Renal cortical epithelial cell (primary cell): Measurements from ENCODE around the gene PPP1CA. TPM values are rescaled to one million over a fixed set of nuclear protein-coding genes. Genes with fewer than 3 reads are reported as not detected.
"Not testable (repeated sequence)": the region's sequence is repeated elsewhere in the genome, so short reads cannot be mapped to it uniquely, and the experiment has no call there.

Experiments used
- DNase-seq: peaks from one replicate; pipeline ENCODE4 v3.0.0-alpha.2; 2011; ENCODE audit warnings: low read depth
- total RNA-seq: library from RNA; depleted of rRNA; stranded (reverse); fragments of >200 nt; gene quantifications from 2 replicates; pipeline ENCODE4 v1.2.3, GENCODE V29; 2014

PPP1CA gene
- total RNA-seq, 1 donor from 2014 or later, result 171 TPM

DNA sequence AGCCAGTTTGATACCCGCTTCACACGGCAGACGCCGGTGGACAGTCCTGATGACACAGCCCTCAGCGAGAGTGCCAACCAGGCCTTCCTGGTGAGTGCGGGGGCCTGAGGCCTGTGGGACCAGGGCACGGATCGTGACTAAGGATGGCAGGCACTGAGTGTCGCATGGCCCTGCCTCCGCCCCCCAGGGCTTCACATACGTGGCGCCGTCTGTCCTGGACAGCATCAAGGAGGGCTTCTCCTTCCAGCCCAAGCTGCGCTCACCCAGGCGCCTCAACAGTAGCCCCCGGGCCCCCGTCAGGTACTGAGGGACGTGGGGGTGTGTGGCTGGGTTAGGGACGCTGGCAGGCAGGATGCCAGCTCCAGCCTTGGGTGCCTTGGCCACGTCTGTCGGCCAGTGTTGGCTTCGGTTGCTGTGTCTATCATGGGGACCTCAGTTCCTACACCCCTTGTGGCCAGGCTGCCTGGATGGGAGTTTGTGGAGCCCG lies 32.8 kb upstream of the PPP1CA start:
- no peak for DNase-seq

DNA sequence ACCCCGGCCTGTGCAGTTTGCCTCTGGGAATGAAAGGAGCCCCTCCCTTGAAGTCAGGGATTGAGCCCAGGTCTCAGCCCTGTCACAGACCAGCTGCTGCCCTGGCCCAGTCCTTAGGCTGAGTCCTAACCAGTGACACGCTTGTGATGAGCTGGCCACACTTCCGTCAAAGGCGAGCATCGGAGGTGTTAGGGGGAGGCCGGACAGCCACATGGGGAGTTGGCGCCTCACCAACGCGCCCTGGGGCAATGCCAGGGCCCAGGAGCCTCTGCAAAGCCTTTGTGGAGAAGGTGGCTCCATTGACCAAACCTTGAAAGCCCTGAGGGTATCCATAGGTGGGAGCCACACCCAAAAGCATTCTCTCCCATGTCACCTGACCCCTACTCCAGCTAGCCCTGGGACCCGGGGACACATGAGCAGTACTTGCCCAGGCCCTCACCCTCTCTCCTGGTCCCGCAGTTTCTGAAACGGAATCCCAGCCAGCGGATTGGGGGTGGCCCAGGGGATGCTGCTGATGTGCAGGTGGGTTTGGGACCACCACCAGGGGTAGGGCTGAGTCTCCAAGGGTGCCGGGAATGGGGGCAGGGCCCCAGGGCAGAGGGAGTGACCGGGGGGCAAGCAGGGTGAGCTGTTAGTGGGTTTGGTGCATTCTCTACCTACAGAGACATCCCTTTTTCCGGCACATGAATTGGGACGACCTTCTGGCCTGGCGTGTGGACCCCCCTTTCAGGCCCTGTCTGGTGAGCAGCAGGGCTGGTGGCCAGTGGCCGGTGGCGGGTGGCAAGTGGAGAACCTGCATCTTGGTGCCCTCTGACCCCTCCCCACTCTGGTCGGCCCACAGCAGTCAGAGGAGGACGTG lies 32.1 kb upstream of the PPP1CA start:
- no peak for DNase-seq

DNA sequence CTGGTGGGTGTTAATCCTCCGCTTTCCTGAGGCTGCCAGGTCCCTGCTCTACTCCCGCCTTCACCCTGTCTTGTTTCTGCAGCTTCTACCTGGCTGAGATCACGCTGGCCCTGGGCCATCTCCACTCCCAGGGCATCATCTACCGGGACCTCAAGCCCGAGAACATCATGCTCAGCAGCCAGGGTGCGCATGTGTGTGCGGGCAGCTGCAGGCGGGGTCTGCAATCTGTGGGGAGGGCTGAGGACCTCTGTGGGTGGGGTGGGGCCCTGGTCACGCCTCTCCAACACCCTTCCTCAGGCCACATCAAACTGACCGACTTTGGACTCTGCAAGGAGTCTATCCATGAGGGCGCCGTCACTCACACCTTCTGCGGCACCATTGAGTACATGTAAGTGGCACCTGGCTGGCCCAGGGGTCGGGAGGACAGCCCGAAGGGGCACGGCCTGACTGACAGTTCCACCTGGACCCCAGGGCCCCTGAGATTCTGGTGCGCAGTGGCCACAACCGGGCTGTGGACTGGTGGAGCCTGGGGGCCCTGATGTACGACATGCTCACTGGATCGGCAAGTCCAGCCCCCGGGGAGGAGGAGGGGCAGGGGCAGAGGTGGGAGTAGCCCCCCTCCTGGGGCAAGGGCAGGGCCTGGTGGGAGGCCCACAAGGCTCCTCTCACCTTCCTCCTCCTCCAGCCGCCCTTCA lies 31.1 kb upstream of the PPP1CA start:
- DNase-seq, result no peak

DNA sequence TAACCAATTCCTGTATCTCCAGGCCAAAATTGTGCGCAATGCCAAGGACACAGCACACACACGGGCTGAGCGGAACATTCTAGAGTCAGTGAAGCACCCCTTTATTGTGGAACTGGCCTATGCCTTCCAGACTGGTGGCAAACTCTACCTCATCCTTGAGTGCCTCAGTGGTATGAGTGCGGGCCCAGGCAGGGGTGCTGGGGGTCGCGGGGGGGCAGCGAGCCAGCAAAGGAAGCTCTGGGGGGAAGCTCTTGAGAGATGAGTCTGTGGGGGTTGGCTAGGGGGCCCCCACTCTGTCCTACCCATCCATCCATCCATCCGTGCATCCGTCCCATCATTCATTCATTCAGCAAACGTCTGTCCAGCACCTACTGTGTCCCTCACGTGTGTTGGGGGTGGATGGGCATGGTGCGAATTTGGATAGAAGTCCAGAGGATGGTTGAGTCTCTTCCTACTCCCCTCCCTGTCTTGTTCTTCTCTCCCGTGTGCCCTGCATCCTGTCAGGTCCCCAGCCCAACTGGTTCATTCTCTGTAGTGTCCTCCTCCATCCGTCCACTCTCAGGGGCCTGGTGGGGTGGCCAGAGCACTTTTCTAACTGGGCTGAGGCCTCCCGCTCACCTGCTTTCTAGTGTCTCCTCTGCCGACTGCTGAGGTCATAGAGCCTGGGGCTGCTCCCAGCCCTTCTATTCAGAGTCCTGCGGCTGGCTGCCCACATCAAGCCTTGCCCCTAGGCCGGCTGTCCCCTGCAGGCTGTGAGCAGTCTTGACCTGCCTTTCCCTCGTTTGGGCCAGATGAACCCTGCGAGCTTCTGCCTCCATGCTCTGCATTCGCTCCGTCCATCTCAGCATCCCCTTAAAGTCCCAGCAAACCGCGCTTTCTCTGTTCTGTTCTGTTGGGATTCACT lies 29.9 kb upstream of the PPP1CA start:
- DNase-seq, result no peak

DNA sequence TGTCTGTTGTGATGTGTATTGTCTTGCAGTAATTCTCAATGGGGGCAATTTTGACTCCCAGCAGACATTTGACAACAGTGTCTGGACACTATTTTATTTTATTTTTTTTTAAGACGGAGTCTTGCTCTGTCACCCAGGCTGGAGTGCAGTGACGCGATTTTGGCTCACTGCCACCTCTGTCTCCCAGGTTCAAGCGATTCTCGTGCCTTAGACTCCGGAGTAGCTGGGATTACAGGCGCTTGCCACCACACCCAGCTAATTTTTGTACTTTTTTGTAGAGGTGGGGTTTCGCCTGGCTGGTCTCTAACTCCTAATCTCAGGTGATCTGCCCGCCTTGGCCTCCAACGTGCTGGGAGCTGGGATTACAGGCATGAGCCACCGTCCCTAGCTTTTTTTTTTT lies 28.1 kb upstream of the PPP1CA start:
- DNase-seq, result no peak

DNA sequence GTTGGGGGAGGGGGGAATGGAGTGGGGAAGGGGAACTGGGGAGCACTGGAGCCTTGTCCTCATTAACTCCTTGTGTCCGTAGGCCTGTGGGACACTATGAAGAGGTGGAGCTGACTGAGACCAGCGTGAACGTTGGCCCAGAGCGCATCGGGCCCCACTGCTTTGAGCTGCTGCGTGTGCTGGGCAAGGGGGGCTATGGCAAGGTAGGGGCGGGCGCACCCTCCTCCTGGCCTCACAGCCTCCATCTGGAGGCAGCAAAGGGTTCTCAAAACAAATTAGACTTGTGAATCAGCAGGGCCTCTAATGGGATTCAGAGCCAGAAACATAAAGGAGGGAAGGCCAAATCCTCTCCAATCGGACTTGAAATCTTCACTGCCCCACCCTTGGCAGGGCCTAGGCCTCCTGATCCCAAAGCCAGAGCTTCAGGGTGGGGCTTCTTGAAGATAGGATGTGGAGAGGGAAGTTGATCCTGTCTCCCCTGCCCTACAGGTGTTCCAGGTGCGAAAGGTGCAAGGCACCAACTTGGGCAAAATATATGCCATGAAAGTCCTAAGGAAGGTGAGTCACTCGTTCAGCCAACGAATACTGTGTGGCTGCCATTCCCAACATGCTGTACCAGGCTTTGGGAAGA lies 27.5 kb upstream of the PPP1CA start:
- DNase-seq, result no peak

DNA sequence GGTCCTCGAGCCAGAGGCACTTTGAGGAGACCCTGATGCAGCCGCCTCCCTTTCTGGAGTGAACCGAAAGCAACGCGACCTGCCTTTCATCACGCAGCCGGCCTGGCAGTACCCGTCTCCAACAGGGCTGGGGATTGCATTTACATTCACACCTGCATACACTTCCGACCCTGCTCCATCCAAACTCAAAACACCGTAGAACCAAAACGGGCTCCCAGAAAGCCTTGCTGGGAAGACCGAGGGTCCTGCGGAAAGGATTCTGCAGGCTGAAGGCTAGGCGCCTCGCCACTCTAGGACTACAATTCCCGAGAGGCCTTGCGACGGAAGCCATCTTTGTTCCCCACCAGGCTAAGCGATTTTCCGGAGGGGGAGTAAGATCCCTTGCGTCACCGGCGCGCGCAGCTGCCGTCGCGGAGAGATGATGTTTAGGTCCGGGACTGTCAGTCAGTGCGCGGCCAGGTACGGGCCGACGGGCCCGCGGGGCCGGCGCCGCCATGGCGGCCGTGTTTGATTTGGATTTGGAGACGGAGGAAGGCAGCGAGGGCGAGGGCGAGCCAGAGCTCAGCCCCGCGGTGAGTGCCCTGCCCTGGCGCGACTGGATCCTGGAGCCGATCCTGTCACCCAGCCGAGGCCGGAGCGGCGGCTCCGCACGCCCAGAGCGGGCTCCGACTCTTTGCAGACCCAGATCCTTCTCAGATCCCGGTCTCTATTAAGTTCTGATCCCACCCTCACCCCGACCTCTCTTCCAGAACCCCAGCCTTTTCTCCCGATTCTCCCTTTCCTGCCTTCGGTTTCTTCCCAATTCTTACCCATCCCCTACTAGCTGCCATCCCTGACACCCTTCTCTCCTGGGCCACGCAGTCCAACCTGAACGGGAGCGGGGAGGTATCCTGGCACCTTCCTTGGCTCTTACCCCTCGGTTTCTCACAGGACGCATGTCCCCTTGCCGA lies 26.7 kb upstream of the PPP1CA start, which contains the start of gene RPS6KB2:
Gene RPS6KB2 (plus strand): TSS at position 443 of the 950 bp plus-strand sequence. CDS start 52 bp downstream, at position 495.
- DNase-seq, result peak; percentile 93

DNA sequence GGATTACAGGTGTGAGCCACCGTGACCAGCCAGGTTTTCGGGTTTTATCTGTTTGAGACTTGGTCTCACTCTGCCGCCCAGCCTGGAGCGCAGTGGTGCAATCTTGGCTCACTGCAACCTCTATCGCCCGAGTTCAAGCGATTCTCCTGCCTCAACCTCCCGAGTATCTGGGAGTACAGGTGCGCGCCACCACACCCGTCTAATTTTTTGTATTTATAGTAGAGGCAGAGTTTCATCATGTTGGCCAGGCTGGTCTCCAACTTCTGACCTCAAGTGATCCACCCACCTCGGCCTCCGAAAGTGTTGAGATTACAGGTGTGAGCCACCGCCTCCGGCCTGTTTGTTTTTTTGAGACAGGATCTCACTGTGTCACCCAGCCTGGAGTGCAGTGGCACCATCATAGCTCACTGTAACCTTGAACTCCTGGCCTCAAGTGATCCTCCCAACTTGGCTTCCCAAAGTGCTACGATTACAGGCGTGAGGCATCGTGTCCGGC lies 25.8 kb upstream of the PPP1CA start:
- DNase-seq, result not testable (repeated sequence)

DNA sequence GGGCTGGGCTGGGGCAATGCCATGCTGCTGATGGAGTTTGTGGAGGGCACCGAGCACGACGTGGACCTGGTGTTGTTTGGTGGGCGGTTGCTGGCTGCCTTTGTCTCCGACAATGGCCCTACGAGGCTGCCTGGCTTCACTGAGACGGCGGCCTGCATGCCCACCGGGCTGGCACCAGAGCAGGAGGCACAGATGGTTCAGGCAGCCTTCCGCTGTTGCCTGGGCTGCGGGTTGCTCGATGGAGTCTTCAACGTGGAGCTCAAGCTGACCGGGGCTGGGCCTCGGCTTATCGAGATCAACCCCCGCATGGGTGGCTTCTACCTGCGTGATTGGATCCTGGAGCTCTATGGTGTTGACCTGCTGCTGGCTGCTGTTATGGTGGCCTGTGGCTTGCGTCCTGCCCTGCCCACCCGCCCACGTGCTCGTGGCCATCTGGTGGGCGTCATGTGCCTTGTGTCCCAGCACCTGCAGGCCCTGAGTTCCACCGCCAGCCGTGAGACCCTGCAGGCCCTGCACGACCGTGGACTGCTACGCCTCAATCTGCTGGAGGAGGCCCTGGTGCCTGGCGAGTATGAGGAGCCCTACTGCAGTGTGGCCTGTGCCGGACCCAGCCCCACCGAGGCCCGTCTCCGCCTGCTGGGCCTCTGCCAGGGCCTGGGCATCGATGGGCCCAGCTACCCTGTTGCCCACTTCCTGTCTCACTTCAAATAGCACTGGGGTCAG lies 22.4 kb upstream of the PPP1CA start:
- DNase-seq, result no peak

DNA sequence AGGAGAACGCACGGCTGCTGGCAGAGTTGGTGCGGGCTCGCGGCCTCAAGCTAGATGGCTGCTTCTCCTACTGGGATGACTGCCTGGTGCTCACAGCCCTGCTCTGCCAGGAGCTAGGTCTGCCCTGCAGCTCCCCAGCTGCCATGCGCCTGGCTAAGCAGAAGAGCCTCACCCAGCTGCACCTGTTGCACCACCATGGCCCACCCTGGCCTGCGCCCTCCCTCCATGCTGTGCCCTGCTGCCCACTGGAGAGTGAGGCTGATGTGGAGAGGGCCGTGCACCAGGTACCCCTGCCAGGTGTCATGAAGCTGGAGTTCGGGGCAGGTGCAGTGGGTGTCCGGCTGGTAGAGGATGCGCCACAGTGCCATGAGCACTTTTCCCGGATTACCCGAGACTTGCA lies 21.8 kb upstream of the PPP1CA start:
- no peak for DNase-seq

DNA sequence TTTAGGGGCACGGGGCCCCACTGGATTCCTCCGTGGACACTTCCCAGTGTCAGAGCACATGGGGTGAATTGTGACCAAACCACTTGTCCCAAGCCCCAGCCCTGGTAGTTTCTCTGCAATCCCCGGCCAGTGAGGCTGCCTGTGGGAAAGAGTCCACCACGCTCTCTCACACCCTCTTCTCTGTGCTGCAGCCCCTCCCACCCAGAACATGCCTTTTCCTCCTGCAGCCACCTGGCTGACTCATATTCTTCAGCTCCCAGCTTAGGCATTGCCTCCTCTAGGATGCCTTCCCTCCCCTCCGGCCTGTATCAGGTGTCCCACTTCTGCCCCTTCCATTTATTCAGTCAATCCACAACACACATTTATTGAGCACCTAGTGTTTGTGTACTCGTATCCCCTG lies 21.2 kb upstream of the PPP1CA start:
- peak; percentile 25 for DNase-seq

DNA sequence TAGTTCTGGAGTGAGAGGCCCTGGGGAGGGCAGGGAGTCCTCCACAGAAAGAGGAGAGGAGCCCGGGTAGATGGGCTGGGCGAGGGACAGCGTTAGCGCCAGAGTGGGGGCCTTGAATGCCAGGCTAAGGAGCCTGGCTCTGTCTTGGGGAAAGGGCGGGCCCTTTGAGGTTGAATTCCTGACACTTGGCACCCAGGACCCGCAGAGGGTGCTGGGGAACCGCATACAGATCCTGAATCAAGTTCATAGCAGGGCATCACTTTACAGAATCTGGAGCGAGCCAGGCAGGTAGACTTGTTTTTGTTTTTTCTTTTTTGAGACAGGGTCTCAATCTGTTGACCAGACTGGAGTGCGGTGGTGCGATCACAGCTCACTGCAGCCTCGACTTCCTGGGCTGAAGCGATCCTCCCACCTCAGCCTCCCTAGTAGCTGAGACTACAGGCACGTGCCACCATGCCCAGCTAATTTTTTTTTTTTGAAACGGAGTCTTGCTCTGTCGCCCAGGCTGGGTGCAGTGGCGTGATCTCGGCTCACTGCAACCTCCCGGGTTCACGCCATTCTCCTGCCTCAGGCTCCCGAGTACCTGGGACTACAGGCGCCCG lies 19.9 kb upstream of the PPP1CA start:
- no peak for DNase-seq

DNA sequence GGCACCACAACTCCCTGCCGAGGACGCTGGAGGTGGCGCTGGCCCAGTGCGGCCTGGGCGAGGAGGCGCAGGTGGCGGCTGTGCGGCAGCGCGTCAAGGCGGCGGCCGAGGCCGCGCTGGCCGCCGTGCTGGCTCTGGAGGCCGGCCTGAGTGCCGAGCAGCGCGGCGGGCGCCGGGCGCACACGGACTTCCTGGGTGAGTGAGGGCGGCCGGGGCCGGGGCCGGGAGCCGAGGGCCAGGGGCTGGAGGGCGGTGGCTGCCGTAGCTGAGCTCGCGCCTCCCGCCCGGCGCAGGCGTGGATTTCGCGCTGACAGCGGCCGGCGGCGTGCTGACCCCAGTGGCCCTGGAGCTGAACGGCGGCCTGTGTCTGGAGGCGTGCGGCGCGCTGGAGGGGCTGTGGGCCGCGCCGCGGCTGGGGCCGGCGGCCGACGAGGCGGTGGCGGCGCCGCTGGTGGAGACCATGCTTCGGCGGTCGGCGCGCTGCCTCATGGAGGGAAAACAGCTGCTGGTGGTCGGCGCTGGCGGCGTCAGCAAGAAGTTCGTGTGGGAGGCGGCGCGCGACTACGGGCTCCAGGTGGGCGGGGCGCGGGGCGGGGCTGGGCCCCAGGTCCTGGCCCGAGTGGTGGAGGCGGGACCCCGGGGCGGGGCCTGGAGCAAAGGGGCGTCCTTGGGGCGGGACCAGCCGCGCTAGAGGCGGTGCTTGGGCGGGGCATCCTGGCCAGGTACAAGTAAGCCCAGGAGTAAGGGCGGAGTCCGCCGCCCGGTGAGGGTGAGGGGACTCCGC lies 19.2 kb upstream of the PPP1CA start:
- DNase-seq, result peak; percentile 61

DNA sequence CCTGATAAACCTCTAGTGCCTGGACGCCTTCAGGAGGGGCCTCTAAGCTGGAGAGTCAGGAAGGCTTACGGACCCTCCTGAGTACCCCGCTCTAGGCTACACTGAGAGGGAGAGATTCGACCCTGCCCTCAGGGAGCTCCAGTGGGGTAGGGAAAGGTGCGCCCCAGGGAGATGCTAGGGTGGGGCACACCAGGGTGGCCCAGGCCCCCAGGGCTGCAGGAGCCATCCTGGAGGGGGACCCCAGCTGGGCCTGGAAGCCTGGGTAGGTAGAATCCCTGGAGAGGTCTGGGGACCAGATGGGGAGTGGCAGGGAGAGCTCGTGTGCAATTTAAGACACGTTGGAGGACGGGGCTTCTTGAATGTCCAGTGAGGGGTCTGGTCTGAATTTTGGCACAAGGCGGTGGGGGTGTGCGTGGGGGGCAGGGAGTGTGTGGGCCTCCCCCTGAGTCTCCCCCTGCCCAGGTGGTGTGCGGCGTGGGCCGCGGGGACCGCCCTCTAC lies 18.5 kb upstream of the PPP1CA start:
- no peak for DNase-seq

DNA sequence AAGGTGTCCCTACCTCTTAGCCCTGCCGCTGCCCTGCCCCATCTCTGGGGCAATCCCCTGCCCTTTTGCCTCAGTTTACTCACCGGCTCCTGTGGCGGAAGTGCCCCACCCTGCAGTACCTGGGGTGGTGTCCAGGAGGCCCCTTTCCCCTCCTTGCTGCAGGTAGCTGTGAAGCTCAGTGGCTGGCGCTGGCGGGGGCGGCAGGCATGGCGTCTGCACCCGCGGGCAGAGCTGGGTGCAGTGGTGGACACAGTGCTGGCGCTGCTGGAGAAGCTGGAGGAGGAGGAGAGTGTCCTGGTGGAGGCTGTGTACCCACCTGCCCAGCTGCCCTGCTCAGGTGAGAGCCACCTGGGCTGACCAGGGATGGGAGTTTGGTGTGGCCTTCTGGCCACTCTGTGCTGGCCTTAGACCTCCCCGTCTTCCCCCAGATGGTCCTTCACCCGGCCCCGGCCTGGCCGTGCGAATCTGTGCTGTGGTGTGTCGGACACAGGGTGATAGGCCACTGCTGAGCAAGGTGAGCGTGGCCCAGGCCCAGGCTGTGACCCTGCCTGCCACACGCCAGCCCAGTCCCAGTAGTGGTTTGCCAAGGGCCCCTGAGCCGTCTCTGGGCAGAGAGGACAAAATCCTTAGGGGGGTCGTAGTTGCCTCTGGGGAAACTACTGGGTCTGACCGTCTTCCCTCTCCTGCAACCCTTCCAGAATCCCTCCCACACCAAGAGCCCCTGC lies 17.8 kb upstream of the PPP1CA start:
- DNase-seq, result no peak

DNA sequence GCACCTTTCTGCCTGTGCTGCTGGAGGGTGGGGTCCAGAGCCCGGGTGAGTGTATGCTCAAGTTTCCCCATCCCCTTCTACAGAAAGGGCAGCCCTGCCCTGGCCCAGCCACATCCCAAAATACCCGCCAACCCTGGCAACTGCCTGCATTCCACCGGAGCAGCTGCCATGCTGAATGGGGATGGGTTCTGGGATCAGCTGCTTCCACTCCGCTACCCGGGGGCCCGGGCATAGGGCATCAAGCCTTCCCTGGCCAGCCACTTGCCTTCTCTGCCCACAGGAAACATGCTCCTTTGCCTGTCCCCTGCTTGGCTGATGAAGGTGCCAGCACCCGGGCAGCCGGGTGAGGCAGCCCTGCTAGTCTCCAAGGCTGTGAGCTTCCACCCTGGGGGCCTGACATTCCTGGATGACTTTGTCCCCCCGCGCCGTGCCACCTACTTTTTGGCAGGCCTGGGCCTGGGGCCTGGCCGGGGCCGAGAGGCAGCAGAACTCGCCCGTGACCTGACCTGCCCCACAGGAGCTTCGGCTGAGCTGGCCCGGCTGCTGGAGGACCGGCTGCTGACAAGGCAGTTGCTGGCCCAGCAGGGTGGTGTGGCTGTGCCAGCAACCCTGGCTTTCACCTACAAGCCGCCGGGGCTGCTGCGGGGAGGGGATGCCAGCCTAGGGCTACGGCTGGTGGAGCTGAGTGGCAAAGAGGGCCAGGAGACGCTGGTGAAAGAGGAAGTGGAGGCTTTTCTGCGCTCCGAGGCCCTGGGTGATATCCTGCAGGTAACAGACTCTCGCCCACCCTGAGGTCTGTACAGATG lies 17.0 kb upstream of the PPP1CA start:
- DNase-seq, result no peak
